AG04449 (cell line): ENCODE data around the gene PACSIN1.
A peak's percentile ranks its signal among the peaks of the same experiment; 100 is the strongest.

Experiments
- CTCF ChIA-PET: fragments of 350-600 bp; formaldehyde crosslinking; extraction: SDS; loops from one replicate; lab custom pipeline; 2021; ENCODE audit warnings: antibody characterized with exemption; lab: Yijun Ruan, JAX
- POLR2A ChIA-PET: fragments of 400-600, 350-600 bp; formaldehyde crosslinking; extraction: SDS; loops from one replicate; lab custom pipeline; 2020; ENCODE audit warnings: antibody characterized with exemption, inconsistent platforms; lab: Yijun Ruan, JAX
- DNase-seq: peaks from one replicate; pipeline ENCODE4 v3.0.0-alpha.2; 2010; ENCODE audit warnings: low read depth, low spot score
- H3K4me3 ChIP-seq: 2 replicates; pipeline ENCODE4 v1.5.1; 2011; ENCODE audit warnings: low read depth, mild to moderate bottlenecking, control low read depth, low read length
- CTCF ChIP-seq: IDR thresholded peaks from one replicate; pipeline ENCODE4 v1.5.1; 2011; ENCODE audit warnings: mild to moderate bottlenecking, moderate library complexity, low read length, control low read depth, inconsistent platforms; ENCODE audit not compliant: insufficient read depth; ENCODE audit errors: missing control alignments

The PACSIN1 gene

GRCh38 chr6:34528996-34529664 is 63.3 kb downstream of the PACSIN1 start:
- no peak for TF ChIP-seq CTCF
- H3K4me3 ChIP-seq = no peak overlapping the region
- CTCF ChIA-PET = interaction anchor here (0.7 to 1.8 kb wide), 2 partner anchors 13 to 80 kb away, joined by 3 to 6 read pairs; no protein-coding TSS in a partner anchor
- DNase-seq = no peak
- POLR2A ChIA-PET = no interaction called here

DNA sequence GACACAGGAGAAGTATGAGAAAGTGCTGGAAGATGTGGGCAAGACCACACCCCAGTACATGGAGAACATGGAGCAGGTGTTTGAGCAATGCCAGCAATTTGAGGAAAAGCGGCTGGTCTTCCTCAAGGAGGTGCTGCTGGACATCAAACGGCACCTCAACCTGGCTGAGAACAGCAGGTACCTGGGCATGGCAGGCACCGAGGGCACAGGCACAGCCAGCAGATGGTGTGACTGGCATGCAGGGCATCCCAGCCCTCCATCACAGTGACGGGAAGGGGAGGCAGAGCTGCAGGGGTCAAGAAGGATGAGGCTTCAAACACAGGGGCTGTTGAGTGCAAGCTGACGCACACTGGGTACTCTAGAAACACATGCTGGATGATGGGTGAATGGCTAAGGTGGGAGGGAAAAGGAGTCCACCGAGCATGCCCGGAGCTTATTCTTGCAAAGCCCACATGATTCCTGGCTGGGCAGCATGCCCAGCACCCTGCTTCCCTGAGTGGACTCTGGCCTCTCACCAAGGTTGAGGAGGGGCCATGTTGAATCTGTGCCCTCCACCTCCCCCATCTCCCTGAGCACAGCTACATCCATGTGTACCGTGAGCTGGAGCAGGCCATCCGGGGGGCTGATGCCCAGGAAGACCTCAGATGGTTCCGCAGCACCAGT is 63.9 kb downstream of the PACSIN1 start:
- DNase-seq = no peak
- TF ChIP-seq CTCF = no peak
- CTCF ChIA-PET = interaction anchor here (0.7 to 1.8 kb wide), 2 partner anchors 12 to 79 kb away, joined by 3 to 6 read pairs; no protein-coding TSS in a partner anchor
- POLR2A ChIA-PET = no interaction called here
- no peak overlapping the region for H3K4me3 ChIP-seq

DNA sequence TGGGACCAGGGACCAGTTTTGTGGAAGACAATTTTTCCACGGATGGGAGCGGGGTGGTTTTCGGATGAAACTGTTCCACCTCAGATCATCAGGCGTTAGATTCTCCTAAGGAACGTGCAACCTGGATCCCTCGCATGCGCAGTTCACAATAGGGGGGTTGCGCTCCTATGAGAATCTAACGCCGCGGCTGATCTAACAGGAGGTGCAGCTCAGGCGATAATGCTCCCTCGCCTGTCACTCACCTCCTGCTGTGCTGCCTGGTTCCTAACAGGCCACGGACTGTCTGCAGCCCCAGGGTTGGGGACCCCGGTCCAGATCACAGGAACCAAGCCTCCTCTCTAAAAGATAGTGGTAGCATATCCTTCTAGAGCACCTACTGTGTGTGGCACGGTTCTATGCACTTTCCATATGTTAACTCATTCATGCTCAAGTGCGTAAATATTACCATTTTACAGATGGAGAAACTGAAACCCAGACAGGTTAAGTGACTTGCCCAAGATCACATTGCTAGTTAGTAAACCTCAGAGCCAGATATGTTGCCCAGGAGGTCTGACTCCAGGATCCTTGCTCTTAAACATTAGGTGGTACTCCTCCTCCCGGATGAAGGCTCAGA is 65.0 kb downstream of the PACSIN1 start:
- ChIA-PET POLR2A (no interaction called here), CTCF (interaction anchor here (0.7 kb wide), 1 partner anchor 28 kb away, joined by 4 read pairs; no protein-coding TSS in a partner anchor)
- H3K4me3 ChIP-seq = no peak overlapping the region
- no peak for DNase-seq
- no peak for TF ChIP-seq CTCF

GRCh38 chr6:34531580-34532201 is 65.8 kb downstream of the PACSIN1 start:
- no peak for TF ChIP-seq CTCF
- ChIA-PET POLR2A (interaction anchor here (0.6 kb wide), 1 partner anchor 1067 kb away, joined by 3 read pairs; no protein-coding TSS in a partner anchor), CTCF (interaction anchor here (0.7 kb wide), 1 partner anchor 27 kb away, joined by 4 read pairs; no protein-coding TSS in a partner anchor)
- no peak overlapping the region for H3K4me3 ChIP-seq
- DNase-seq = peak; percentile 10

DNA sequence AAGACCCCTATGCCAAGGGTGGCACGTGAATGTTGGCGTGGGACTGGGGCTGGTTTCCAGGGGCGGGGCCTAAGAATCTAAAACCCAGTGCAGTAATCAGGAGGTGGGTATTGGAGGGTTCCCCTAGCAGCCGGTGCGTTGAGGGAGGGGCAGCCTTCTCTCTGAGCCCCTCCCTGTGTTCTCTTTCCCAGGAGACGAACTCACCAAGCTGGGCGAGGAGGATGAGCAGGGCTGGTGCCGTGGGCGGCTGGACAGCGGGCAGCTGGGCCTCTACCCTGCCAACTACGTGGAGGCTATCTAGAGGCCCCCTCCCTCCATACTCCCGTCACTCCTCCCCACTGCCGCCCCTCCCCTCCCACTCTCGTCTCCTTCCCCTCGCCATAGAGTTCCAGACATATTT is 66.4 kb downstream of the PACSIN1 start:
- ChIA-PET CTCF (no interaction called here), POLR2A (interaction anchor here (0.6 kb wide), 1 partner anchor 1068 kb away, joined by 3 read pairs; no protein-coding TSS in a partner anchor)
- TF ChIP-seq CTCF = no peak
- DNase-seq = no peak
- H3K4me3 ChIP-seq = peak overlapping the region; percentile 23
